Measurements from ENCODE around the gene TTI1. TPM values are rescaled to one million over a fixed set of nuclear protein-coding genes. Genes with fewer than 3 reads are reported as not detected.
"Not testable (repeated sequence)": the region's sequence is repeated elsewhere in the genome, so short reads cannot be mapped to it uniquely, and the experiment has no call there.

TTI1 gene
- total and polyA plus RNA-seq, 2 experiments from 2014 or later, result 17.8 to 56.4 TPM

- H2AFZ ChIP-seq, result no peak overlapping the region
- no peaks in the 10 kb centered on the region; the same call in 1 of the 2 replicates for H3F3A ChIP-seq (replicated peaks; ENCODE audit: low read depth)
- TF ChIP-seq ZNF114 (CRISPR knock-in tag; IDR thresholded peaks at IDR 0.05) (no peak), JUNB (IDR thresholded peaks at IDR 0.05; ENCODE audit: unreplicated experiment) (no peak), EZH2phosphoT487 (IDR thresholded peaks at IDR 0.05; ENCODE audit: unreplicated experiment) (no peak), CREB1 (CRISPR knock-in tag; IDR thresholded peaks at IDR 0.05; ENCODE audit: low read depth) (no peak), ETS1 (IDR thresholded peaks at IDR 0.05) (no peak), REST (IDR thresholded peaks at IDR 0.05; ENCODE audit: unreplicated experiment) (no peak)
- H3K27me3 Mint-ChIP-seq (ENCODE audit: insufficient read depth, low read depth, poor library complexity), result peaks cover 5% of the 10 kb centered on the region
- H3K4me1 Mint-ChIP-seq, result peaks cover 41% of the 10 kb centered on the region
- H3K27me3 ChIP-seq (ENCODE audit: insufficient read depth), result peaks cover 14% of the 10 kb centered on the region; the same call in 1 of the 2 replicates
- peaks cover 33% of the 10 kb centered on the region for H3K9me3 Mint-ChIP-seq
- peaks cover 19% of the 10 kb centered on the region for H3K36me3 Mint-ChIP-seq (ENCODE audit: low read depth)
- no peak overlapping the region; the same call in 2 of the 3 replicates for H3K4me3 Mint-ChIP-seq
- H3K4me2 ChIP-seq, result no peak overlapping the region
- no peak overlapping the region for H3K27ac Mint-ChIP-seq
- H3K4me3 ChIP-seq, result no peak overlapping the region
- no peaks in the 10 kb centered on the region; the same call in 1 of the 2 replicates for H3K36me3 ChIP-seq (ENCODE audit: insufficient read depth)
- H3K79me2 ChIP-seq (replicated peaks; ENCODE audit: insufficient read depth), result no peaks in the 10 kb centered on the region
- no peaks in the 10 kb centered on the region for H4K20me1 ChIP-seq (replicated peaks; ENCODE audit: insufficient read depth)
- no peak for ATAC-seq
- peaks cover 44% of the 10 kb centered on the region for H3K4me1 ChIP-seq (ENCODE audit: insufficient read depth)
- no peak for DNase-seq (ENCODE audit: low spot score)
- no peaks in the 10 kb centered on the region for H3K9me2 ChIP-seq (ENCODE audit: insufficient read depth)
- H3K27ac ChIP-seq (ENCODE audit: low read depth), result no peak overlapping the region
These were observed 63.1 kb downstream of the TTI1 start for GRCh38 chr20:37969949-37970855.

GRCh38 chr20:37968841-37969401 lies 64.3 kb downstream of the TTI1 start:
- ATAC-seq (peak; percentile 71), DNase-seq (ENCODE audit: low spot score) (peak; percentile 45)
- no peak overlapping the region; the same call in 2 of the 3 replicates for H3K4me3 Mint-ChIP-seq
- no peaks in the 10 kb centered on the region for H3K9me2 ChIP-seq (ENCODE audit: insufficient read depth)
- peak overlapping the region; percentile 43; the same call in 1 of the 2 replicates for H2AFZ ChIP-seq
- H3K27me3 ChIP-seq (ENCODE audit: insufficient read depth), result peaks cover 14% of the 10 kb centered on the region; the same call in 1 of the 2 replicates
- H4K20me1 ChIP-seq (replicated peaks; ENCODE audit: insufficient read depth), result no peaks in the 10 kb centered on the region
- H3K4me2 ChIP-seq, result no peak overlapping the region
- H3K27ac ChIP-seq (ENCODE audit: low read depth), result no peak overlapping the region
- H3K27ac Mint-ChIP-seq, result 0 out of 2 replicates have a peak overlapping the region, but pooled peaks have one; percentile 22
- H3K36me3 ChIP-seq (ENCODE audit: insufficient read depth), result no peaks in the 10 kb centered on the region; the same call in 1 of the 2 replicates
- peaks cover 19% of the 10 kb centered on the region for H3K36me3 Mint-ChIP-seq (ENCODE audit: low read depth)
- H3K9me3 Mint-ChIP-seq, result peaks cover 33% of the 10 kb centered on the region
- peaks cover 5% of the 10 kb centered on the region for H3K27me3 Mint-ChIP-seq (ENCODE audit: insufficient read depth, low read depth, poor library complexity)
- peaks cover 41% of the 10 kb centered on the region for H3K4me1 Mint-ChIP-seq
- TF ChIP-seq STAT1 (IDR thresholded peaks at IDR 0.05; ENCODE audit: unreplicated experiment) (no peak), EZH2 (IDR thresholded peaks at IDR 0.05; ENCODE audit: low read depth, unreplicated experiment) (no peak), ZNF114 (CRISPR knock-in tag; IDR thresholded peaks at IDR 0.05) (no peak), NANOG (IDR thresholded peaks at IDR 0.05; ENCODE audit: borderline replicate concordance) (no peak), EZH2phosphoT487 (IDR thresholded peaks at IDR 0.05; ENCODE audit: unreplicated experiment) (no peak), CTCF (conservative IDR thresholded peaks at IDR 0.05; ENCODE audit: low read depth in 2 of 2) (no peak), ZNF331 (CRISPR knock-in tag; IDR thresholded peaks at IDR 0.05; ENCODE audit: low read depth) (no peak)
- no peak overlapping the region for H3K4me3 ChIP-seq
- peaks cover 44% of the 10 kb centered on the region for H3K4me1 ChIP-seq (ENCODE audit: insufficient read depth)
- H3F3A ChIP-seq (replicated peaks; ENCODE audit: low read depth), result no peaks in the 10 kb centered on the region; the same call in 1 of the 2 replicates
- H3K79me2 ChIP-seq (replicated peaks; ENCODE audit: insufficient read depth), result no peaks in the 10 kb centered on the region

GRCh38 chr20:37963483-37963882 lies 69.8 kb downstream of the TTI1 start:
- H3K79me2 ChIP-seq (replicated peaks; ENCODE audit: insufficient read depth); H3K4me1 Mint-ChIP-seq; H3K4me2 ChIP-seq; H2AFZ ChIP-seq; H3K36me3 Mint-ChIP-seq (ENCODE audit: low read depth); H3K4me3 ChIP-seq; H3K36me3 ChIP-seq (ENCODE audit: insufficient read depth); H3K27ac Mint-ChIP-seq; H3K27ac ChIP-seq (ENCODE audit: low read depth); DNase-seq (ENCODE audit: low spot score); H3K9me3 Mint-ChIP-seq; H4K20me1 ChIP-seq (replicated peaks; ENCODE audit: insufficient read depth); H3K27me3 Mint-ChIP-seq (ENCODE audit: insufficient read depth, low read depth, poor library complexity); ATAC-seq; H3K27me3 ChIP-seq (ENCODE audit: insufficient read depth); H3F3A ChIP-seq (replicated peaks; ENCODE audit: low read depth); H3K4me3 Mint-ChIP-seq; H3K9me2 ChIP-seq (ENCODE audit: insufficient read depth); H3K4me1 ChIP-seq (ENCODE audit: insufficient read depth): not testable (repeated sequence)
